Measurements from ENCODE around the gene ORMDL2.
"Not testable (repeated sequence)": the region's sequence is repeated elsewhere in the genome, so short reads cannot be mapped to it uniquely, and the experiment has no call there.

The ORMDL2 gene

DNA sequence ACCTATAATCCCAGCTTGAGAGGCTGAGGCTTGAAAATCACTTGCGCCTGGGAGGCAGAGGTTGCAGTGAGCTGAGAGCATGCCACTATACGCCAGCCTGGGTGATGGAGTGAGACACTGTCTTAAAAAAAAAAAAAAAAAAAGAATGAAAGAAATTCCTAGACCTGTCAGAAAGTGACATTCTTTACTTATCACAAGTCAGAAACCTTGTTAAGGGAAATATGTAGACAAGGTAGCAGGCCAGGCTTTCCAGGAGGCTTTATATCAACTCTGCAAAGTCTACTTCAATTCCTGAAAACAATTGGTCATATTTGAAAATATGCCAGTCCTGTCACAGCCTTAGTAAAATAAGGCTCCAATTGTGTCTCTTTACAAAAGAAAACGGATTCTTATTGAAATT is 44.0 kb downstream of the ORMDL2 start:
- DNase-seq: no peak

GRCh38 chr12:55862286-55862685 is 44.4 kb downstream of the ORMDL2 start:
- DNase-seq: peak; percentile 33

DNA sequence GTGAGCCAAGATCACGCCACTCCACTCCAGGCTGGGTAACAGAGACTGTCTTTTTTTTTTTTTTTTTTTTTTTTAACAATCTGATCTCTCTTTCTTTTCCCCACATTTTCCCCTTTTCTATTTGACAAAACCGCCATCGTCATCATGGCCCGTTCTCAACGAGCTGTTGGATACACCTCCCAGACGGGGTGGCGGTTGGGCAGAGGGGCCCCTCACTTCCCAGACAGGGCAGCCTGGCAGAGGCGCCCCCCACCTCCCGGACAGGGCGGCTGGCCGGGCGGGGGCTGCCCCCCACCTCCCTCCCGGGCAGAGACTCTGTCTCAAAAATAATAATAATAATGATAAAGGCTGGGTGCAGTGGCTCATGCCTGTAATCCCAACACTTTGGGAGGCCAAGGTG is 45.1 kb downstream of the ORMDL2 start:
- not testable (repeated sequence) for DNase-seq

DNA sequence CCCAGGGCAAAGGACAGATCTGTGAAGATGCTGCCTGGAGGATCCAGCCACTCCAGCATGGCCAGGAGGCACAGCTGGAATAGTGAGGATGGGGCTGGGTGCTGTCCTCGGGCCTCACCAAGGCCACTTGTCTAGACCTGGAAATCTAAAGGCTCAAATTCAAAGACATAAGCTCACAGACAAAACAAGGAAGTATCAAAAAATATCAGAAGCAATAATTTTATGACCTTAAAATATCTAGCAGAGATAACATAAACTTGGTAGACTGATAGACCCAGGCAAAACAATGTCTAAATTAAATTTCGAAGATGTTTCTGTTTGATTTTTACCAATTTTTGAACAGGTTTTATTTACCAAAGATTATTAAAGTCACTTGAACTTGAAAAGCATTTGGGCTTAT is 47.5 kb downstream of the ORMDL2 start:
- no peak for DNase-seq

GRCh38 chr12:55866454-55867004 is 48.7 kb downstream of the ORMDL2 start:
- not testable (repeated sequence) for DNase-seq

Data from fibroblast of skin of scalp (primary cell).